GM18868 (cell line): ENCODE measurements around the gene MAMDC2.
A peak's percentile ranks its signal among the peaks of the same experiment; 100 is the strongest.

Source experiments
- ATAC-seq: cut with Tn5 transposase; IDR thresholded peaks from one replicate; pipeline ENCODE4 v1.9.1; 2021; ENCODE audit warnings: mild to moderate bottlenecking, moderate library complexity; ENCODE audit not compliant: unreplicated experiment

Gene MAMDC2

GRCh38 chr9:70060883-70061507 is 17.3 kb downstream of the MAMDC2 start:
- peak; percentile 98 for ATAC-seq

GRCh38 chr9:70061776-70062175 is 18.1 kb downstream of the MAMDC2 start:
- no peak for ATAC-seq

- ATAC-seq = no peak
Observed at GRCh38 chr9:70064496-70064895, 20.8 kb downstream of the MAMDC2 start.

- ATAC-seq = no peak
Observed at GRCh38 chr9:70065572-70065971, 21.9 kb downstream of the MAMDC2 start.

GRCh38 chr9:70066418-70066817 is 22.8 kb downstream of the MAMDC2 start:
- ATAC-seq = no peak

- no peak for ATAC-seq
Observed at GRCh38 chr9:70066874-70067273, 23.2 kb downstream of the MAMDC2 start.

- ATAC-seq = no peak
Observed at GRCh38 chr9:70069704-70070103, 26.1 kb downstream of the MAMDC2 start.

- no peak for ATAC-seq
Observed at GRCh38 chr9:70073193-70073592, 29.5 kb downstream of the MAMDC2 start.

GRCh38 chr9:70073756-70074155 is 30.1 kb downstream of the MAMDC2 start:
- ATAC-seq = no peak

GRCh38 chr9:70076678-70077077 is 33.0 kb downstream of the MAMDC2 start:
- ATAC-seq = no peak

GRCh38 chr9:70079417-70080037 is 35.9 kb downstream of the MAMDC2 start:
- ATAC-seq = no peak

- no peak for ATAC-seq
Observed at GRCh38 chr9:70080481-70081119, 37.0 kb downstream of the MAMDC2 start.

GRCh38 chr9:70081120-70081495 is 37.5 kb downstream of the MAMDC2 start:
- ATAC-seq = no peak

- ATAC-seq = no peak
Observed at GRCh38 chr9:70083429-70083828, 39.8 kb downstream of the MAMDC2 start.

GRCh38 chr9:70085241-70085640 is 41.6 kb downstream of the MAMDC2 start:
- ATAC-seq = no peak

GRCh38 chr9:70091103-70091502 is 47.5 kb downstream of the MAMDC2 start:
- ATAC-seq = no peak

GRCh38 chr9:70091572-70091971 is 47.9 kb downstream of the MAMDC2 start:
- ATAC-seq = no peak

GRCh38 chr9:70092190-70092589 is 48.5 kb downstream of the MAMDC2 start:
- no peak for ATAC-seq

GRCh38 chr9:70093095-70093494 is 49.4 kb downstream of the MAMDC2 start:
- ATAC-seq = no peak

GRCh38 chr9:70093944-70094343 is 50.3 kb downstream of the MAMDC2 start:
- no peak for ATAC-seq

GRCh38 chr9:70094747-70095146 is 51.1 kb downstream of the MAMDC2 start:
- ATAC-seq = no peak

- no peak for ATAC-seq
Observed at GRCh38 chr9:70097187-70097586, 53.5 kb downstream of the MAMDC2 start.
